OCI-LY3 (cell line): ENCODE measurements around the gene WDR5.

ENCODE experiments used
- H2AFZ ChIP-seq: fragments of 200-600, 300-600 bp; shearing (Covaris generic); 2 replicates; pipeline ENCODE4 v1.6.0; 2014; ENCODE audit warnings: antibody characterized with exemption, low read depth, low read length
- H3K27ac ChIP-seq: fragments of 200-600, 300-600 bp; sonication (generic); 2 replicates; pipeline ENCODE4 v1.5.1; 2014; ENCODE audit warnings: mild to moderate bottlenecking, low read length, moderate library complexity, mixed read lengths
- H3K27me3 ChIP-seq: fragments of 200-600, 300-600 bp; sonication (generic); 2 replicates; pipeline ENCODE4 v1.6.1; 2014; ENCODE audit warnings: low read depth, low read length, mixed read lengths
- H3K36me3 ChIP-seq: fragments of 200-600, 300-600 bp; sonication (generic); replicated peaks from 2 replicates; pipeline ENCODE3; 2014; ENCODE audit warnings: low read depth, low read length, mixed read lengths
- H3K4me1 ChIP-seq: fragments of 300-600, 200-600 bp; sonication (generic); 2 replicates; pipeline ENCODE4 v1.6.1; 2014; ENCODE audit warnings: low read length, mixed read lengths
- H3K4me2 ChIP-seq: fragments of 200-600, 300-600 bp; sonication (generic); 2 replicates; pipeline ENCODE4 v1.6.1; 2014; ENCODE audit warnings: low read length, mixed read lengths
- H3K4me3 ChIP-seq: fragments of 300-600, 200-600 bp; sonication (generic); 2 replicates; pipeline ENCODE4 v1.5.1; 2014; ENCODE audit warnings: antibody characterized with exemption, mild to moderate bottlenecking, low read length, moderate library complexity
- H3K79me2 ChIP-seq: fragments of 300-600, 200-600 bp; shearing (Covaris generic); 2 replicates; pipeline ENCODE4 v1.6.1; 2014; ENCODE audit warnings: mild to moderate bottlenecking, low read length, mixed read lengths
- H3K9ac ChIP-seq: fragments of 300-600, 200-600 bp; shearing (Covaris generic); 2 replicates; pipeline ENCODE4 v1.6.0; 2014; ENCODE audit warnings: mild to moderate bottlenecking, low read length, moderate library complexity
- H3K9me3 ChIP-seq: fragments of 200-600, 300-600 bp; shearing (Covaris generic); 2 replicates; pipeline ENCODE4 v1.6.1; 2014; ENCODE audit warnings: low read length, mixed read lengths; ENCODE audit not compliant: insufficient read depth
- H4K20me1 ChIP-seq: fragments of 200-600, 300-600 bp; sonication (generic); 2 replicates; pipeline ENCODE4 v1.6.1; 2016; ENCODE audit warnings: low read length, mixed read lengths; ENCODE audit not compliant: insufficient read depth
- EZH2phosphoT487 ChIP-seq: fragments of 200-600 bp; shearing (Covaris generic); IDR thresholded peaks from 2 replicates; pipeline ENCODE4 v1.6.1; 2018; ENCODE audit warnings: antibody characterized with exemption, mixed run types, low read depth
- TF ChIP-seq, protein P1 (sequence below): fragments of 200-600, 300-600 bp; sonication (generic); IDR thresholded peaks from 2 replicates; pipeline ENCODE4 v1.5.1; 2014; ENCODE audit warnings: antibody characterized with exemption, low read length, low read depth

Gene WDR5

GRCh38 chr9:134204991-134205578 lies 69.2 kb downstream of the WDR5 start:
- Histone ChIP-seq H3K79me2 (no peaks in the 10 kb centered on the region), H3K27me3 (peaks cover 18% of the 10 kb centered on the region), H3K4me3 (no peak overlapping the region), H2AFZ (no peak overlapping the region), H3K4me1 (peaks cover 19% of the 10 kb centered on the region), H3K9me3 (no peaks in the 10 kb centered on the region), H3K4me2 (no peak overlapping the region), H3K9ac (no peak overlapping the region), H4K20me1 (no peaks in the 10 kb centered on the region), H3K27ac (no peak overlapping the region), H3K36me3 (no peaks in the 10 kb centered on the region)
- TF ChIP-seq, protein P1, sequence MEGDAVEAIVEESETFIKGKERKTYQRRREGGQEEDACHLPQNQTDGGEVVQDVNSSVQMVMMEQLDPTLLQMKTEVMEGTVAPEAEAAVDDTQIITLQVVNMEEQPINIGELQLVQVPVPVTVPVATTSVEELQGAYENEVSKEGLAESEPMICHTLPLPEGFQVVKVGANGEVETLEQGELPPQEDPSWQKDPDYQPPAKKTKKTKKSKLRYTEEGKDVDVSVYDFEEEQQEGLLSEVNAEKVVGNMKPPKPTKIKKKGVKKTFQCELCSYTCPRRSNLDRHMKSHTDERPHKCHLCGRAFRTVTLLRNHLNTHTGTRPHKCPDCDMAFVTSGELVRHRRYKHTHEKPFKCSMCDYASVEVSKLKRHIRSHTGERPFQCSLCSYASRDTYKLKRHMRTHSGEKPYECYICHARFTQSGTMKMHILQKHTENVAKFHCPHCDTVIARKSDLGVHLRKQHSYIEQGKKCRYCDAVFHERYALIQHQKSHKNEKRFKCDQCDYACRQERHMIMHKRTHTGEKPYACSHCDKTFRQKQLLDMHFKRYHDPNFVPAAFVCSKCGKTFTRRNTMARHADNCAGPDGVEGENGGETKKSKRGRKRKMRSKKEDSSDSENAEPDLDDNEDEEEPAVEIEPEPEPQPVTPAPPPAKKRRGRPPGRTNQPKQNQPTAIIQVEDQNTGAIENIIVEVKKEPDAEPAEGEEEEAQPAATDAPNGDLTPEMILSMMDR = no peak
- TF ChIP-seq EZH2phosphoT487 = no peak

GRCh38 chr9:134205672-134206310 lies 69.9 kb downstream of the WDR5 start:
- H3K9me3 ChIP-seq = no peaks in the 10 kb centered on the region
- H3K27ac ChIP-seq = peak overlapping the region; percentile 6; the same call in 1 of the 2 replicates
- H4K20me1 ChIP-seq = no peaks in the 10 kb centered on the region
- no peaks in the 10 kb centered on the region for H3K36me3 ChIP-seq
- peak overlapping the region; percentile 53 for H3K4me2 ChIP-seq
- TF ChIP-seq, protein P1 = no peak
- TF ChIP-seq EZH2phosphoT487 = no peak
- peak overlapping the region; percentile 43; the same call in 1 of the 2 replicates for H3K4me3 ChIP-seq
- no peaks in the 10 kb centered on the region for H3K79me2 ChIP-seq
- no peak overlapping the region for H3K9ac ChIP-seq
- peaks cover 19% of the 10 kb centered on the region for H3K4me1 ChIP-seq
- H2AFZ ChIP-seq = no peak overlapping the region; the same call in 1 of the 2 replicates
- H3K27me3 ChIP-seq = peaks cover 16% of the 10 kb centered on the region

DNA sequence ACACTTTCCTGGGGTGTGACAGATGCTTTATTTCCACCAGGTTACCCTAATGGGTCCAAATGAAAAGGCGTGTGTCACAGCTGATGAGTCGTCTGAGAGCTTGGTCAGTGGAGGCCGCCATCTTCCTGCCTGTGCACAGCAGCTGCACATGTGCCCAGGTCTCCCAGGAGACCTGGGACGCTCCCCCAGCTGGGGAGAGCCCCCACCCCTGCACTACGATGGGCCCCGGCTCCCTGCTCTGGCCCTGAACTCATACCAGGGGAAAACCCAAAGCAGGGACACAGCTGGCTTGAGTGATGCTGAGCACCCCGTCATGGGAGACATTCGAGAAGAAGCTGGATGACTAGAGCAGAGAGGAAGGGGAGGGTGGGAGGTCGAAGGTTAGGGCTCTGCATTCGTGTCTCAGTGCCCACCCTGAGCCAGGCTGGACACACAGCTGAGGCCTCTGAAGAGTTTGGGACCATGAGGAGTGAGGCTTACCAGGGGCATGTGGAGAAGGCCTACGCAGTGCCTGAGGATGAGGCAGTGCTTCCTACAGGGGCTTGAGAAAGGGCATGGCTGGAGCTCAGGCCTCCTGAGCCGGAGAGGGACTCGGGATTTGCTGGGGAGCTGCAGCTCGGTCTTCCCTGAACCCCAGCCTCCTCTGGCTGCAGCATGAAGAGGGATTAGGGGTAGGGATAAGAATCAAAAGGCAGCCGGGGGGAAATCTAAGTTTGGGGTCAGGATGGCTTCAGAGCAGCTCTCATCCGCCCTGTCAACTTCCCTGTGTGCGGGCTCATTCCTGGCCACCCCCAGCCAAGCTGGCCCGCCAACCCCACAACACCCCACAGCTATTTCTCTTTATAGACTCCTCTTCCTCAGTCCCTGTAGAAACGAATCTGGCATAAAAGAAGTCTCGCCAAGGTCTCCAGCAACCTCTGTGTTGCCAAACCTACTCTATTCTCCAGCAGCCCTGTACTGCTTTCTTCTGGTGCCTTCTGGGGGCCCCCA lies 70.7 kb downstream of the WDR5 start:
- no peaks in the 10 kb centered on the region for H3K79me2 ChIP-seq
- peaks cover 19% of the 10 kb centered on the region for H3K4me1 ChIP-seq
- peaks cover 11% of the 10 kb centered on the region; the same call in 1 of the 2 replicates for H3K27me3 ChIP-seq
- peak overlapping the region; percentile 53 for H3K4me2 ChIP-seq
- H3K9ac ChIP-seq = no peak overlapping the region
- H3K36me3 ChIP-seq = no peaks in the 10 kb centered on the region
- H4K20me1 ChIP-seq = no peaks in the 10 kb centered on the region
- peak overlapping the region; percentile 41 for H3K27ac ChIP-seq
- H2AFZ ChIP-seq = peak overlapping the region; percentile 49
- peak overlapping the region; percentile 43; the same call in 1 of the 2 replicates for H3K4me3 ChIP-seq
- H3K9me3 ChIP-seq = no peaks in the 10 kb centered on the region
- TF ChIP-seq, protein P1 = no peak
- no peak for TF ChIP-seq EZH2phosphoT487

- peaks cover 4% of the 10 kb centered on the region; the same call in 1 of the 2 replicates for H3K27me3 ChIP-seq
- no peaks in the 10 kb centered on the region for H4K20me1 ChIP-seq
- no peaks in the 10 kb centered on the region for H3K9me3 ChIP-seq
- H3K9ac ChIP-seq = no peak overlapping the region
- H3K27ac ChIP-seq = no peak overlapping the region
- no peak overlapping the region for H2AFZ ChIP-seq
- no peaks in the 10 kb centered on the region for H3K36me3 ChIP-seq
- H3K79me2 ChIP-seq = no peaks in the 10 kb centered on the region
- no peak overlapping the region for H3K4me3 ChIP-seq
- H3K4me2 ChIP-seq = no peak overlapping the region
- TF ChIP-seq EZH2phosphoT487 = no peak
- TF ChIP-seq, protein P1 = no peak
- H3K4me1 ChIP-seq = peaks cover 19% of the 10 kb centered on the region
Measured at GRCh38 chr9:134208310-134208841, 72.5 kb downstream of the WDR5 start.
